D721Med (cell line): ENCODE measurements around the gene BLID.

Source experiments
- DNase-seq: peaks from one replicate; pipeline ENCODE4 v3.0.0; 2011; ENCODE audit warnings: low spot score; ENCODE audit not compliant: insufficient read length
- FAIRE-seq: peaks from 2 replicates; lab custom pipeline; 2011; peaks lifted over from hg19 to GRCh38; lab: Jason Lieb, UNC
- TF ChIP-seq, protein P1 (sequence below): IDR thresholded peaks from 2 replicates; pipeline ENCODE4 v1.5.1; 2012; ENCODE audit warnings: mild to moderate bottlenecking, control low read depth; ENCODE audit not compliant: insufficient read depth; ENCODE audit errors: missing control alignments

The BLID gene

DNA sequence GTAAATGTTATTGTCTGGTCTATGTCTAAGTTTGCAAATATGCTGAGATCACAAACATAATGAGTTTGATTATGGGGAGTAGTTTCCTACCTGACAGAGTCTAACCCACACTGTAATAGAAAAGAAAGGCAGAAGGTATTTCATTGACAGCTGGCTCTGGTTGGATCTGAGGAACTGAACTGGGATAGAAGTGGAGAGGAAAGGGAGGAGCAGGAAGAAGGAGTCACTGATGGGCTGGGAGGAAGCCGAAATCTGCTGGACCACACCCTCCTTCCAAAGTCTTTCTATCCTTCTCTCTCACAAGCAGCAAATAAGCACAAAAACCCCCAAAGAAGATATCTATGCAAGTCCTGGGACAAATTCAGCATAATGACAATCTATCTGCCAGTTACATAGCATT, 11.7 kb downstream of the BLID start:
- DNase-seq (no peak), FAIRE-seq (no peak)
- TF ChIP-seq, protein P1, sequence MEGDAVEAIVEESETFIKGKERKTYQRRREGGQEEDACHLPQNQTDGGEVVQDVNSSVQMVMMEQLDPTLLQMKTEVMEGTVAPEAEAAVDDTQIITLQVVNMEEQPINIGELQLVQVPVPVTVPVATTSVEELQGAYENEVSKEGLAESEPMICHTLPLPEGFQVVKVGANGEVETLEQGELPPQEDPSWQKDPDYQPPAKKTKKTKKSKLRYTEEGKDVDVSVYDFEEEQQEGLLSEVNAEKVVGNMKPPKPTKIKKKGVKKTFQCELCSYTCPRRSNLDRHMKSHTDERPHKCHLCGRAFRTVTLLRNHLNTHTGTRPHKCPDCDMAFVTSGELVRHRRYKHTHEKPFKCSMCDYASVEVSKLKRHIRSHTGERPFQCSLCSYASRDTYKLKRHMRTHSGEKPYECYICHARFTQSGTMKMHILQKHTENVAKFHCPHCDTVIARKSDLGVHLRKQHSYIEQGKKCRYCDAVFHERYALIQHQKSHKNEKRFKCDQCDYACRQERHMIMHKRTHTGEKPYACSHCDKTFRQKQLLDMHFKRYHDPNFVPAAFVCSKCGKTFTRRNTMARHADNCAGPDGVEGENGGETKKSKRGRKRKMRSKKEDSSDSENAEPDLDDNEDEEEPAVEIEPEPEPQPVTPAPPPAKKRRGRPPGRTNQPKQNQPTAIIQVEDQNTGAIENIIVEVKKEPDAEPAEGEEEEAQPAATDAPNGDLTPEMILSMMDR: no peak

DNA sequence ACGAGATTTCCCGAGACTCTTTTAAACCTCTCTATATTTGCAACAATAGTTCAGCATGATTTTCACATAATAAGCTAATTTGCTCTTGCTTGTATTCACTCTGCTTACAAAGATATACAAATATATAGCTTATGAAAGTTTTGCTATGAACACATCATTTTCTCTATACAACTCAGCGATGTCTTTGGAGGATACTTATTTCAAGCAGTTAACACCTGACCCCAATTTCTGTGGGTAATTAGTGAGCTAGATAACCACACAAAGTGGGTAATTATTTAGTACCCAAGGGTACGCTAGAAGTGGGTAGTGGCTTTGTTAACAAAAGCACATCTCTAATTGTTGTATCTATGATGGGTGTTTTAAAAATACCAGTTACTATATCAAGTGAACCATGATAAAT, 12.3 kb downstream of the BLID start:
- TF ChIP-seq, protein P1: no peak
- no peak for DNase-seq
- FAIRE-seq: no peak

DNA sequence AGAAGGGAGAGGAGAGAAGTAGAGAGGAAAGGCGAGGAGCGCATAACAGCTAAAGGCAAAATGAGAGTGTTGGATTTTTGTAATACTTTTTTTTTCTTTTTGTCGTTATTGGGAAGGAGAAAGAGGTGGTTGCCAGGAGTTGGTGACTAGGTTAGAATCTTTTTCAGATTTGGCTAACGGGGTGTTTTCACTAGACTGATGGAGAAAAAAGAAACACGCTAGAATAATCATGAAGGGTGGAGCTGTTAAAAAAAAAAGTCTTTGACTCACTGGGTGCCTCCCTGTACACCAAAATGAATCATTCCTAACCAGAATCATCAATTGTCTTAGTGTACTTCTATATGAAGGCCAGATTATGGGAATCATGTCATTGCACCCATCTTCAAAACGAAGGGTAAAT, 12.7 kb downstream of the BLID start:
- DNase-seq (no peak), FAIRE-seq (no peak)
- TF ChIP-seq, protein P1: no peak

DNA sequence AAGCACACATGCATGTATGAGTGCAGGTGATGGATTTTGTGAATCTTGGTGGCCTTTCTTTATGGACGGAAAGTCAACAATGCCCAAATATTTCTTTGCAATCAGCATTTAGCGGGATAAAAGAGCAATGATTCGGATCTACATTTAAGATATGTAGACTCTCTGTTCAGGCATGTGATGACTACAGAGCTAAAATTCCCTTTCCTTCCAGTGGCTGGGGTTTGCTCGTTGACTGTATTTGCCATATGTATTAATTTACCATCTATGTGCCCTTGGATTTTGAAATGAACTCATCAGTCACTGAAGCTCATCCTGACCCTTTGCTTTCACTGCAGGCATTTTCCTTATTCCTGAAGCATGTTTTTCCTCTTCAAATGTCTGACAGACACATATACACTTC, 13.6 kb downstream of the BLID start:
- no peak for DNase-seq
- TF ChIP-seq, protein P1: no peak
- FAIRE-seq: no peak

DNA sequence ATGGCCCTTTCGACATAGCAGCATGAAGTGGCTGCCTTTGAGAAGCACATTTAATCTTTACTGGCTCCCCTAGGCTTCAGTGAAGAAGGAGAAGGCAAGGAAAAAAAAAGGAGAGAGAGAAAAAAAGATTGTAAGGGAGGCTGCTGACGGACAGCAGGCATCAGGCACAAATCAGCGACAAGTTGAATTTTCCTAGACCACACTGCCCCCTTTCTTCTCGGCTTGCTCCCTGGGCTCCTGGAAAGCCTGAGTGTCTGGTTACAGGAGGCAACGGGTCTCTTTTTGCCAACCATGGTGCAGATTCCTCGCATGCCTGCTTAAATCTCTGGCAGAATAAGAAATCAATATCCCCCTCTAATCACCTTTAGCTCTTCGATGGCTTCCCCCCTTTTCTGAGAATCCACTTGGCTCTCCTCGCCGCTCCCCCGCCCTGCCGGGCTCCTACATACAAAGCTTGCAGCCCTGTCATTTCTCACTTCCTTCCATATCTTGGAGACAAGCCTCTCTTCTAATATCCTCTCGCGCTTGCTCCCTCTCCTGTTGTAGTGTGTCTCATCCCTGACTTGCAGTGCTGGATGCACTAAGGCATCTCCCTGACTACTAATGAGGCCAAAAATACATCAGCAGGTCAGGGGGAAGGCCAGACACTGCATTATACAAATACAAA, 14.3 kb downstream of the BLID start:
- FAIRE-seq: no peak
- no peak for DNase-seq
- TF ChIP-seq, protein P1: peak; percentile 25

DNA sequence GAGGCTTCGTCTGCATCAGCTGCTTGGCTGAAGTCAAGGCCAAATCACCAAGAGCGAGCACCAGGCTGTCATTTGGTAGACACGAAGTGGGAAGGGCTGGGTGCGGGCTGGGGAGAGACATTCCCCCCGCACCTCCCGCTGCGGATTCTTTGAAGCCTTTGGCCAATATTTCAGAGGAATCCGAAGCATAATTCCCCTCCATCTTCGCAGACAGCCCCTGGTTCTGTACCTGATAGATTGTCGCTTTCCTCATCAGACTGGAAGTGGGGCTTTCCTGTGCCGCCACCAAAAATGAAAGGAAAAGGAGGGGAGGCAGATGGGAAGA, 15.3 kb downstream of the BLID start:
- TF ChIP-seq, protein P1: no peak
- DNase-seq (no peak), FAIRE-seq (no peak)

DNA sequence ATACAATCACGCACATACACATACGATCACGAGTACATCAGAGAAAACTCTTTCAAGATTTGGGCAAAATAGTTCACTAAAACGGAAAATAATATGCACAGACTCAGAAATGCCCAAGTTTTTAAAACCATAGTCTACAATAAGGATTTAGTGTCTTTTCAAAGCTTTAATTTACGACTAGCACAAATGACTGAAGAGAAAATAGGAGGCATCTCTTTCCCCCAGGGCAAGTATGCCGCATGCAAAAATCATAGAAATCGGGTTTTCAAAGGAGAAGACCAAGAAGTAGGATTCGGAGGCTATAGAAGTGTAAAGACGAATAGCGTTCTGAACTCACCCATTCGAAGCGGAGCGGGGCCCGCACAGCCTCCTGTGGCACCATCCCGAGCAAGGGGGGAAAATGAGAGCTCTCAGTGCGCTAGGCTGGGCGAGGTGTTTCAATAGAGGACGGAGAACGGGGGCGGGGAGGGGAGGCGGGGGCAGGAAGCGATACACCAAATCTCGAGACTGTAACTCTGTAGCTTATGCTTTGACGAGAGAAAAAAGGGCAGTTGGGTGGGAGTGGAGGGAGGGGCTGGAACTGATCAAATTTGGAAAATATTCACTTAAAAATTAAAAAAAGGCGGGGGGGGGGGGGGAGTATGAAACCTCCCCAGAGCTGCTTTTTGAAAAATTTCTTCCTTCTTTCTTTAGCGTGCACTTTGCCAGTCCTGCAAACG, 15.8 kb downstream of the BLID start:
- no peak for DNase-seq
- no peak for FAIRE-seq
- TF ChIP-seq, protein P1: no peak
